K562 (cell line): ENCODE results near the gene TRIP10.

Experiments used
- BHLHE40 ChIP-seq: IDR thresholded peaks from 2 replicates; pipeline ENCODE4 v1.6.1; 2011; ENCODE audit warnings: low read length, improper control_type of control experiment
- BRCA1 ChIP-seq, 2 experiments: fragments of 450-650 bp in 1 of 2; sonication (generic) in 1 of 2; formaldehyde crosslinking in 1 of 2; IDR thresholded peaks; 2 replicates each; pipeline versions ENCODE4 v1.5.0 to v1.6.1; 2017 to 2020; ENCODE audit warnings: mild to moderate bottlenecking in 1 of 2, missing genetic modification reagents in 1 of 2
- CTCF ChIP-seq, 3 experiments: IDR thresholded peaks in 2 of 3; conservative IDR thresholded peaks in 1 of 3; 2 replicates each; pipeline ENCODE4 v1.5.1; 2011 to 2012; ENCODE audit warnings: low read length in 3 of 3, mild to moderate bottlenecking in 3 of 3, control low read depth in 2 of 3, improper control_type of control experiment in 1 of 3, inconsistent platforms in 1 of 3, low read depth in 1 of 3, mixed read lengths in 1 of 3, moderate library complexity in 1 of 3; ENCODE audit not compliant: insufficient read depth in 2 of 3
- GABPA ChIP-seq: fragments of 200-800 bp; sonication (Bioruptor generic); conservative IDR thresholded peaks from 2 replicates; pipeline ENCODE4 v1.6.1; 2016; ENCODE audit warnings: low read depth, missing genetic modification characterization, missing compliant biosample characterization
- JUN ChIP-seq, 2 experiments: sonication (generic) in 1 of 2; formaldehyde crosslinking in 1 of 2; IDR thresholded peaks; 2 replicates each; pipeline versions ENCODE4 v1.6.1 to v1.8.0; 2012 to 2022; ENCODE audit warnings: borderline replicate concordance in 2 of 2, mild to moderate bottlenecking in 2 of 2, improper control_type of control experiment in 1 of 2, low read depth in 1 of 2, low read length in 1 of 2, missing genetic modification reagents in 1 of 2
- TGIF2 ChIP-seq: sonication (generic); formaldehyde crosslinking; IDR thresholded peaks from 2 replicates; pipeline ENCODE4 v1.8.1; 2022; ENCODE audit warnings: mild to moderate bottlenecking, missing genetic modification reagents, moderate library complexity
- TSHZ1 ChIP-seq: fragments of 250-450 bp; sonication (Bioruptor Pico); IDR thresholded peaks from 2 replicates; pipeline ENCODE4 v1.4.0; 2020; ENCODE audit warnings: mild to moderate bottlenecking, moderate library complexity
- ZFP91 ChIP-seq: sonication (generic); formaldehyde crosslinking; IDR thresholded peaks from 2 replicates; pipeline ENCODE4 v1.8.0; 2022; ENCODE audit warnings: mild to moderate bottlenecking, missing genetic modification reagents

- TF ChIP-seq BHLHE40, result no peak
- no peak for TF ChIP-seq ZFP91
- TF ChIP-seq BRCA1 (IDR thresholded peaks at IDR 0.05), result no peak
- TF ChIP-seq BRCA1 (CRISPR knock-in tag; IDR thresholded peaks at IDR 0.05), result no peak
- TF ChIP-seq JUN (IDR thresholded peaks at IDR 0.05; ENCODE audit: borderline replicate concordance, low read depth, low read length), result no peak
- TF ChIP-seq JUN (CRISPR knock-in tag; IDR thresholded peaks at IDR 0.05; ENCODE audit: borderline replicate concordance), result no peak
- TF ChIP-seq CTCF (IDR thresholded peaks at IDR 0.05 in 2 of 3, conservative IDR thresholded peaks at IDR 0.05 in 1 of 3; ENCODE audit: insufficient read depth in 2 of 3, low read depth in 1 of 3, low read length in 3 of 3), result no peak
- no peak for TF ChIP-seq TSHZ1
- no peak for TF ChIP-seq TGIF2 (CRISPR knock-in tag)
- TF ChIP-seq GABPA (tag), result no peak
These were observed 11.1 kb upstream of the TRIP10 start for GRCh38 chr19:6728346-6728745.
